PC-3 (cell line): ENCODE measurements around the gene TMEM208. TPM values are rescaled to one million over a fixed set of nuclear protein-coding genes. Genes with fewer than 3 reads are reported as not detected.
A peak's percentile ranks its signal among the peaks of the same experiment; 100 is the strongest.

Experiments
- ATAC-seq: fragments of 200-7000 bp; cut with Tn5 transposase; 2 replicates; pipeline ENCODE4 v1.9.1; 2020; ENCODE audit warnings: mild to moderate bottlenecking, moderate library complexity
- BruUV-seq: library from RNA; stranded (reverse); fragments of 400-500 nt; replicated peaks from 2 replicates; lab custom pipeline; 2021; lab: Mats Ljungman, UMichigan
- CTCF ChIA-PET: fragments of 300-600 bp; sonication (Branson Sonifier 250); formaldehyde crosslinking; loops from one replicate; lab custom pipeline; 2022; ENCODE audit warnings: antibody characterized with exemption; lab: Charles Lee
- POLR2A ChIA-PET: fragments of 300-600 bp; sonication (Branson Sonifier 250); formaldehyde crosslinking; loops from one replicate; lab custom pipeline; 2022; ENCODE audit warnings: antibody characterized with exemption; ENCODE audit not compliant: unreplicated experiment; lab: Charles Lee
- DNase-seq: peaks from one replicate; pipeline ENCODE4 v3.0.0-alpha.2; 2015
- H2AFZ ChIP-seq: fragments of 300-600 bp; sonication (generic); 2 replicates; pipeline ENCODE4 v1.6.0; 2016; ENCODE audit warnings: antibody characterized with exemption, low read length
- H3F3A ChIP-seq: fragments of 300-600 bp; sonication (generic); one replicate; pipeline ENCODE4 v1.6.0; 2017; ENCODE audit warnings: antibody characterized with exemption, low read length, control low read depth, mild to moderate bottlenecking; ENCODE audit not compliant: unreplicated experiment
- H3K27ac ChIP-seq: fragments of 300-600 bp; sonication (generic); 2 replicates; pipeline ENCODE4 v1.5.1; 2016; ENCODE audit warnings: mild to moderate bottlenecking, low read length
- H3K27me3 ChIP-seq: fragments of 300-600 bp; sonication (generic); 2 replicates; pipeline ENCODE4 v1.6.1; 2016; ENCODE audit warnings: low read length, mixed read lengths
- H3K36me3 ChIP-seq: fragments of 300-600 bp; sonication (generic); 2 replicates; pipeline ENCODE4 v1.6.1; 2016; ENCODE audit warnings: low read depth, mixed run types, low read length, mixed read lengths
- H3K4me1 ChIP-seq: fragments of 300-600 bp; sonication (generic); 2 replicates; pipeline ENCODE4 v1.5.1; 2016; ENCODE audit warnings: low read length; ENCODE audit not compliant: insufficient read depth
- H3K4me2 ChIP-seq: fragments of 300-600 bp; sonication (generic); 2 replicates; pipeline ENCODE4 v1.6.0; 2016; ENCODE audit warnings: low read length
- H3K4me3 ChIP-seq: fragments of 300-600 bp; sonication (generic); 2 replicates; pipeline ENCODE4 v1.5.1; 2016; ENCODE audit warnings: mild to moderate bottlenecking, low read length, mixed read lengths
- H3K79me2 ChIP-seq: fragments of 300-600 bp; sonication (generic); 2 replicates; pipeline ENCODE4 v1.6.1; 2017; ENCODE audit warnings: low read length, mixed read lengths
- H3K9ac ChIP-seq: fragments of 300-600 bp; sonication (generic); 2 replicates; pipeline ENCODE4 v1.6.0; 2016; ENCODE audit warnings: mild to moderate bottlenecking, low read length
- H3K9me2 ChIP-seq: fragments of 300-600 bp; sonication (generic); replicated peaks from 2 replicates; pipeline ENCODE4 v1.6.1; 2016; ENCODE audit warnings: mixed run types, low read length, mixed read lengths
- H3K9me3 ChIP-seq: fragments of 300-600 bp; sonication (generic); 2 replicates; pipeline ENCODE4 v1.6.1; 2016; ENCODE audit warnings: low read length, mixed read lengths
- H4K20me1 ChIP-seq: fragments of 300-600 bp; sonication (generic); 2 replicates; pipeline ENCODE4 v1.6.1; 2016; ENCODE audit warnings: low read length, mixed read lengths
- EZH2 ChIP-seq: fragments of 300-600 bp; sonication (generic); IDR thresholded peaks from one replicate; pipeline ENCODE4 v1.6.1; 2017; ENCODE audit warnings: antibody characterized with exemption, mild to moderate bottlenecking, low read length; ENCODE audit not compliant: unreplicated experiment
- EZH2phosphoT487 ChIP-seq: fragments of 300-600 bp; sonication (generic); IDR thresholded peaks from 2 replicates; pipeline ENCODE4 v1.6.1; 2018; ENCODE audit warnings: mild to moderate bottlenecking, antibody characterized with exemption, low read length, borderline replicate concordance
- intact Hi-C: fragments of 100-400 bp; cut with micrococcal nuclease; formaldehyde crosslinking; loops from 2 replicates; pipeline ENCODE4 v1.9.0; 2023
- microRNA-seq: library from miRNA; unstranded; fragments of <30 nt; microRNA quantifications from one replicate; pipeline ENCODE4 v1.1.0, GENCODE V29; 2020; ENCODE audit not compliant: unreplicated experiment
- total RNA-seq: library from RNA; depleted of rRNA; stranded (reverse); fragments of >200 nt; gene quantifications from 2 replicates; pipeline ENCODE4 v1.2.3, GENCODE V29; 2014; rRNA removed
- TF ChIP-seq, protein P1 (sequence below): fragments of 300-600 bp; sonication (generic); conservative IDR thresholded peaks from 2 replicates; pipeline ENCODE4 v1.5.1; 2017; ENCODE audit warnings: antibody characterized with exemption, low read depth, mild to moderate bottlenecking, low read length

The TMEM208 gene
- total RNA-seq, 1 experiment from 2014 or later = 35.4 TPM

DNA sequence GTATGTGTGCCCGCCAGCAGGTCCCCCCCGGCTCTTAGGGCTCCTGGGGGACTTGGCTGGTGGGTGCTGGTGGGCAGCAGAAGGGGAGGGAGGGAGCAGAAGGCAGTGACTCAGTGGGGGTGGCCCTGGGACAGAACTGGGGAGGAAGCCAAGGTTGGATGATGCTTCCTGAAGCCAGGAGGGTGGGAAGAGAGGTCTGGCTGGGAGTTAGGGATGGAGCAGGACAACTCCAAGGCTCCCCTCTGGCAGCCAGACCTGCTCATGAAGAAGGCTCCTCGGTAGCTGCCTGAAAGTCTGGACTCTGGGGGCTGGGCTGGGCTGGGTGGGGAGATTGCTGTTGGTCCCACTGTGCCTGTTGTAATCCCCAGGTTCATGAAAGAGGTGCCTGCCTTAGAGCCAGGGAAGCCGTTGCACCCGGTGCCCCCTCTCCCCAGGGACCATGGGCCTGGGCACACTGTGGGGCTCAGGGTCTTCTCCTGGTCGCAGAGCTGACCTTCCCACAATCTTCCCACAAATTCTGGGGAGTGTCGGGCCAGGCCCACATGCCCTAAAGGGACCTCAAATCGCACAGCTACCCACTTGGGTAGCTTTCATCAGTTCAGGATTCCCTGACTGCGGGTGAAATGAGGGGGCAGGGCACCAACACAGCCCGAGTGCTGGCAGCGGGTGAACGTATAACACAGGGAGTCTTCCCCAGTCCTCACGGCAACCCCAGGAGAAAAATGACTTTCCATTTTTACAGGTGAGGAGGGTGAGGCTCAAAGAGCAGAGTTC is 51.3 kb downstream of the TMEM208 start:
- peak overlapping the region; percentile 65; the same call in 1 of the 2 replicates for H2AFZ ChIP-seq
- no TSS peak for BruUV-seq
- intact Hi-C loops = loop anchor here (5.0 kb wide), 1 partner anchor 69 kb away; no protein-coding TSS in a partner anchor

More for the DNA sequence above, 51.3 kb downstream of the TMEM208 start:
- H3K4me1 ChIP-seq = peaks cover 23% of the 10 kb centered on the region
- no peaks in the 10 kb centered on the region for H3K27me3 ChIP-seq
- no peaks in the 10 kb centered on the region for H3K9me3 ChIP-seq
- peak; percentile 72 for DNase-seq
- ChIA-PET CTCF (interaction anchor here (1.3 kb wide), 1 partner anchor 18 kb away, joined by 8 read pairs; no protein-coding TSS in a partner anchor), POLR2A (no interaction called here)
- ATAC-seq = peak; percentile 53
- H3K9ac ChIP-seq = peak overlapping the region; percentile 86
- H4K20me1 ChIP-seq = no peaks in the 10 kb centered on the region
- no peak for TF ChIP-seq EZH2phosphoT487
- TF ChIP-seq EZH2 = no peak
- TF ChIP-seq, protein P1, sequence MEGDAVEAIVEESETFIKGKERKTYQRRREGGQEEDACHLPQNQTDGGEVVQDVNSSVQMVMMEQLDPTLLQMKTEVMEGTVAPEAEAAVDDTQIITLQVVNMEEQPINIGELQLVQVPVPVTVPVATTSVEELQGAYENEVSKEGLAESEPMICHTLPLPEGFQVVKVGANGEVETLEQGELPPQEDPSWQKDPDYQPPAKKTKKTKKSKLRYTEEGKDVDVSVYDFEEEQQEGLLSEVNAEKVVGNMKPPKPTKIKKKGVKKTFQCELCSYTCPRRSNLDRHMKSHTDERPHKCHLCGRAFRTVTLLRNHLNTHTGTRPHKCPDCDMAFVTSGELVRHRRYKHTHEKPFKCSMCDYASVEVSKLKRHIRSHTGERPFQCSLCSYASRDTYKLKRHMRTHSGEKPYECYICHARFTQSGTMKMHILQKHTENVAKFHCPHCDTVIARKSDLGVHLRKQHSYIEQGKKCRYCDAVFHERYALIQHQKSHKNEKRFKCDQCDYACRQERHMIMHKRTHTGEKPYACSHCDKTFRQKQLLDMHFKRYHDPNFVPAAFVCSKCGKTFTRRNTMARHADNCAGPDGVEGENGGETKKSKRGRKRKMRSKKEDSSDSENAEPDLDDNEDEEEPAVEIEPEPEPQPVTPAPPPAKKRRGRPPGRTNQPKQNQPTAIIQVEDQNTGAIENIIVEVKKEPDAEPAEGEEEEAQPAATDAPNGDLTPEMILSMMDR = no peak
- no peaks in the 10 kb centered on the region for H3F3A ChIP-seq
- peak overlapping the region; percentile 99 for H3K27ac ChIP-seq
- peak overlapping the region; percentile 92 for H3K4me2 ChIP-seq
- peaks cover 6% of the 10 kb centered on the region; the same call in 1 of the 2 replicates for H3K79me2 ChIP-seq
- H3K4me3 ChIP-seq = peak overlapping the region; percentile 71
- 0 out of 2 replicates have a peak, but pooled peaks cover 4% of the 10 kb centered on the region for H3K36me3 ChIP-seq
- no peaks in the 10 kb centered on the region for H3K9me2 ChIP-seq

Small RNA genes within 50 kb of the gene (microRNA-seq; reads per million reads assigned to microRNA genes)
- gene MIR328 = 68.9 reads per million, percentile 59 among the genes with 10 or more reads in this experiment

Other genes starting within 250 kb of the TMEM208 start
- 2.1 and 2.6 TPM in 2 replicates for gene CES4A, start 238.5 kb upstream of the TMEM208 start, total RNA-seq
- gene CBFB, start 198.0 kb upstream of the TMEM208 start, total RNA-seq = 50.6 and 103 TPM in 2 replicates
- gene PHAF1, start 117.2 kb upstream of the TMEM208 start, total RNA-seq = 12.4 and 18.8 TPM in 2 replicates
- gene B3GNT9, start 76.1 kb upstream of the TMEM208 start, total RNA-seq = 2.3 and 2.8 TPM in 2 replicates
- gene TRADD, start 67.2 kb upstream of the TMEM208 start, total RNA-seq = 19.4 and 26.6 TPM in 2 replicates
- gene FBXL8, start 67.2 kb upstream of the TMEM208 start, total RNA-seq = 8.7 and 13.1 TPM in 2 replicates
- gene HSF4, start 62.4 kb upstream of the TMEM208 start, total RNA-seq = 20.6 and 24.8 TPM in 2 replicates
- 64.5 and 91.6 TPM in 2 replicates for gene NOL3, start 56.6 kb upstream of the TMEM208 start, total RNA-seq
- gene MATCAP1, start 43.2 kb upstream of the TMEM208 start, total RNA-seq = 22.6 and 29.6 TPM in 2 replicates
- not detected in 2 replicates for gene EXOC3L1, start 37.0 kb upstream of the TMEM208 start, total RNA-seq
- 86.2 and 107 TPM in 2 replicates for gene E2F4, start 35.0 kb upstream of the TMEM208 start, total RNA-seq
- 1.6 and 2.2 TPM in 2 replicates for gene ELMO3, start 28.0 kb upstream of the TMEM208 start, total RNA-seq
- 45.5 and 57.1 TPM in 2 replicates for gene FHOD1, start 20.4 kb downstream of the TMEM208 start, total RNA-seq
- 0.81 and 1.1 TPM in 2 replicates for gene SLC9A5, start 21.8 kb downstream of the TMEM208 start, total RNA-seq
- 8.9 and 15.6 TPM in 2 replicates for gene PLEKHG4, start 52.4 kb downstream of the TMEM208 start, total RNA-seq
- gene KCTD19, start 99.6 kb downstream of the TMEM208 start, total RNA-seq = not detected in 2 replicates
- gene LRRC36, start 99.7 kb downstream of the TMEM208 start, total RNA-seq = 0.92 TPM in 1 of 2 replicates, not detected in the other
- gene TPPP3, start 166.4 kb downstream of the TMEM208 start, total RNA-seq = not detected in 2 replicates
- gene ZDHHC1, start 189.3 kb downstream of the TMEM208 start, total RNA-seq = 4.8 and 5.1 TPM in 2 replicates
- 2.4 and 8.3 TPM in 2 replicates for gene HSD11B2, start 204.0 kb downstream of the TMEM208 start, total RNA-seq